Vagina (tissue), 2 donors: ENCODE results near the gene SCARF2. TPM values are rescaled to one million over a fixed set of nuclear protein-coding genes. Genes with fewer than 3 reads are reported as not detected.
"Not testable (repeated sequence)": the region's sequence is repeated elsewhere in the genome, so short reads cannot be mapped to it uniquely, and the experiment has no call there.

Source experiments
- DNase-seq, 2 donors: peaks; one replicate each; pipeline ENCODE4 v3.0.0-alpha.2; 2017; ENCODE audit errors: extremely low spot score in 2 of 2
- H3K27ac ChIP-seq: fragments of 200-600 bp; sonication (generic); one replicate; pipeline ENCODE4 v1.5.1; 2019
- H3K27me3 ChIP-seq: fragments of 200-600 bp; sonication (generic); one replicate; pipeline ENCODE4 v1.5.1; 2019
- H3K36me3 ChIP-seq, 2 donors: fragments of 200-600 bp; sonication (generic); one replicate each; pipeline ENCODE4 v1.5.1; 2017 to 2019
- H3K4me1 ChIP-seq: fragments of 200-600 bp; sonication (generic); one replicate; pipeline ENCODE4 v1.5.1; 2019
- H3K4me3 ChIP-seq, 2 donors: fragments of 200-600 bp; sonication (generic); 1 replicate in 1 of 2; 2 replicates in 1 of 2; pipeline ENCODE4 v1.5.1; 2016 to 2019
- H3K9me3 ChIP-seq: fragments of 200-600 bp; sonication (generic); one replicate; pipeline ENCODE4 v1.5.1; 2019
- POLR2A ChIP-seq, 2 donors: fragments of 450-650 bp; IDR thresholded peaks; one replicate each; pipeline ENCODE4 v1.6.1; 2017; ENCODE audit warnings: antibody characterized with exemption in 2 of 2, mild to moderate bottlenecking in 2 of 2, moderate library complexity in 2 of 2
- POLR2AphosphoS5 ChIP-seq, 2 donors: sonication (generic); formaldehyde crosslinking; IDR thresholded peaks; one replicate each; pipeline ENCODE4 v1.9.0; 2017; ENCODE audit warnings: antibody characterized with exemption in 2 of 2, mild to moderate bottlenecking in 2 of 2, low read depth in 1 of 2; ENCODE audit not compliant: insufficient read depth in 1 of 2
- intact Hi-C: fragments of 100-400 bp; cut with DNase I; formaldehyde crosslinking; loops from one replicate; pipeline ENCODE4 v1.15.1; 2023
- total RNA-seq: library from RNA; depleted of rRNA; stranded (reverse); fragments of >200 nt; gene quantifications from one replicate; pipeline ENCODE4 v1.2.3, GENCODE V29; 2016
- TF ChIP-seq, protein P1 (sequence below), 3 experiments: fragments of 450-650 bp in 2 of 3; fragments of 200-600 bp in 1 of 3; sonication (generic) in 1 of 3; IDR thresholded peaks; one replicate each; pipeline ENCODE4 v1.5.1; 2017 to 2019; ENCODE audit warnings: antibody characterized with exemption in 3 of 3, mild to moderate bottlenecking in 2 of 3, moderate library complexity in 2 of 3

The SCARF2 gene
- total RNA-seq, 1 donor from 2014 or later: 32.2 TPM

DNA sequence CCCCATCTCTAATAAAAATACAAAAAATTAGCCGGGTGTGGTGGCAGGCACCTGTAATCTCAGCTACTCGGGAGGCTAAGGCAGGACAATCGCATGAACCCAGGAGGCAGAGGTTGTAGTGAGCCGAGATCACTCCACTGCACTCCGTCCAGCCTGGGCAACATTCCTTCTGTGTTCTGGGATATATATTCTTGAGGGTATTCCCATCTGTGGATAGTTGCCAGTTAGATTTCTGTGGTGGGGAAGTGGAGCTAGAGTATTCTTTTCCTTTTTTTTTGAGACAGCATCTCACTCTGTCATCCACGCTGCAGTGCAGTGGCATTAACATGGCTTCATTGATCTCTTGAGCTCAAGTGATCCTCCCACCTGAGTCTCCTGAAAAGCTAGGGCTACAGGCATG is 52.8 kb downstream of the SCARF2 start:
- intact Hi-C loops: no loop called here
- Histone ChIP-seq H3K9me3 (no peaks in the 10 kb centered on the region), H3K27ac (no peak overlapping the region), H3K4me1 (no peaks in the 10 kb centered on the region), H3K36me3 (no peaks in the 10 kb centered on the region), H3K27me3 (no peaks in the 10 kb centered on the region), H3K4me3 (no peak overlapping the region)
- DNase-seq: no peak
- TF ChIP-seq POLR2A (IDR thresholded peaks at IDR 0.05): no peak
- no peak for TF ChIP-seq POLR2AphosphoS5 (IDR thresholded peaks at IDR 0.05; ENCODE audit: insufficient read depth in 1 of 2, low read depth in 1 of 2)

DNA sequence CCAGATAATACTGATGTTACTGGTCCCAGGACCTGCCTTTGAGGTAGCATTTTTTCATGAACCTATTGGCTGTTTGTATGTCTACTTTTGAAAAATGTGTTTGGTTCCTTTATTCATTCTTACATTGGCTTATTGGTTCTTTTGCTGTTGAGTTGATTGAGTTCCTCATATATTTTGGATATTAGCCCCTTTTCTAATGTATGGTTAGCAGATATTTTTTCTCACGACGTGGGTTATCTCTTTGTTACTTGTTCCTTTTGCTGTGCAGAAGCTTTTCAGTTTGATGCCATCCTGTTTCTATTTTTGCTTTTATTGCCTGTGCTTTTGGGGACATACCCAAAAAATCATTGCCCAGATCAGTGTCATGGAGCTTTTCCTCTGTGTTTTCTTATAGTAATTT is 53.5 kb downstream of the SCARF2 start:
- H3K4me1 ChIP-seq: no peaks in the 10 kb centered on the region
- H3K27me3 ChIP-seq: no peaks in the 10 kb centered on the region
- no peak for DNase-seq
- no peaks in the 10 kb centered on the region for H3K36me3 ChIP-seq
- intact Hi-C loops: no loop called here
- no peaks in the 10 kb centered on the region for H3K9me3 ChIP-seq
- H3K27ac ChIP-seq: no peak overlapping the region
- no peak overlapping the region for H3K4me3 ChIP-seq
- TF ChIP-seq POLR2AphosphoS5 (IDR thresholded peaks at IDR 0.05; ENCODE audit: insufficient read depth in 1 of 2, low read depth in 1 of 2) (no peak), POLR2A (IDR thresholded peaks at IDR 0.05) (no peak)
- TF ChIP-seq, protein P1, sequence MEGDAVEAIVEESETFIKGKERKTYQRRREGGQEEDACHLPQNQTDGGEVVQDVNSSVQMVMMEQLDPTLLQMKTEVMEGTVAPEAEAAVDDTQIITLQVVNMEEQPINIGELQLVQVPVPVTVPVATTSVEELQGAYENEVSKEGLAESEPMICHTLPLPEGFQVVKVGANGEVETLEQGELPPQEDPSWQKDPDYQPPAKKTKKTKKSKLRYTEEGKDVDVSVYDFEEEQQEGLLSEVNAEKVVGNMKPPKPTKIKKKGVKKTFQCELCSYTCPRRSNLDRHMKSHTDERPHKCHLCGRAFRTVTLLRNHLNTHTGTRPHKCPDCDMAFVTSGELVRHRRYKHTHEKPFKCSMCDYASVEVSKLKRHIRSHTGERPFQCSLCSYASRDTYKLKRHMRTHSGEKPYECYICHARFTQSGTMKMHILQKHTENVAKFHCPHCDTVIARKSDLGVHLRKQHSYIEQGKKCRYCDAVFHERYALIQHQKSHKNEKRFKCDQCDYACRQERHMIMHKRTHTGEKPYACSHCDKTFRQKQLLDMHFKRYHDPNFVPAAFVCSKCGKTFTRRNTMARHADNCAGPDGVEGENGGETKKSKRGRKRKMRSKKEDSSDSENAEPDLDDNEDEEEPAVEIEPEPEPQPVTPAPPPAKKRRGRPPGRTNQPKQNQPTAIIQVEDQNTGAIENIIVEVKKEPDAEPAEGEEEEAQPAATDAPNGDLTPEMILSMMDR (IDR thresholded peaks at IDR 0.05): no peak

DNA sequence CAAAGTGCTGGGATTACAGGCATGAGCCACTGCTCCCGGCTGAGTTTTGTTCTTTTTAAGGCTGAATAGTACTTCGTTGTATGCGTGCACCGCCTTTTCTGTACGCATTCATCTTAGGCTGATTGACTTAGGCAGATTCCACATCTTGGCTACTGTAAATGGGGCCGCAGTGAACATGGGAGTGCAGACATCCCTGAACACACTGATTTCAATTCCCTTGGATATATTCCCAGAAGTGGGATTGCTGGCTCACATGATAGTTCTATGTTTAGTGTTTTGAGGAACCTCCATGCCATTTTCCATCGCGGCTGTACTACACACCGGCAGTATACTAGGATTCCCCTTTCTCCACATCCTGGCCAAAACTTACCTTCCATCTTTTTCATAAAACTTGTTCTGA is 54.1 kb downstream of the SCARF2 start:
- intact Hi-C loops: no loop called here
- no peak for DNase-seq
- no peaks in the 10 kb centered on the region for H3K27me3 ChIP-seq

DNA sequence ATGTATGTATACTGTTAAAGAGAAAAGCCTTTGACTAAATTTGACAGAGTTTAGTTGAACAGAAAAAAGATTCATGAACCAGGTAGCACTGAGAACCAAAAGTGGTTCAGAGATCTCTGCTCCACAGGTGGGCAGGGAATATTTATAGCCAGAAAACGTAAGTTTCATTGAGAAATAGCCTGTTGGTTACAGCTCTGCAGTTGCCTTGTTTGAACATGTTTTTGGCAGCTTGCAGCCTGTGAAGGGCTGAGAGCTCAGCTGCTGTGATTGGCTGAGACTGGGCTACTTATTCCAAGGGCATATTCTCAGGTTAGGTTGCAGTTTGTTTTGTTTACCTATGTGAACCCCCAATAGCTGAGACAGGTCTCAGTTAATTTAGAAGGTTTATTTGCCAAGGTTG is 57.1 kb downstream of the SCARF2 start:
- H3K4me1 ChIP-seq: no peaks in the 10 kb centered on the region
- TF ChIP-seq, protein P1 (IDR thresholded peaks at IDR 0.05): no peak
- TF ChIP-seq POLR2A (IDR thresholded peaks at IDR 0.05) (no peak), POLR2AphosphoS5 (IDR thresholded peaks at IDR 0.05; ENCODE audit: insufficient read depth in 1 of 2, low read depth in 1 of 2) (no peak)
- no peak overlapping the region for H3K27ac ChIP-seq
- intact Hi-C loops: no loop called here
- H3K27me3 ChIP-seq: no peaks in the 10 kb centered on the region
- H3K36me3 ChIP-seq: no peaks in the 10 kb centered on the region
- no peaks in the 10 kb centered on the region for H3K9me3 ChIP-seq
- DNase-seq: no peak
- H3K4me3 ChIP-seq: no peak overlapping the region

More for the DNA sequence above, 54.1 kb downstream of the SCARF2 start:
- Histone ChIP-seq H3K27ac (no peak overlapping the region), H3K36me3 (no peaks in the 10 kb centered on the region), H3K9me3 (no peaks in the 10 kb centered on the region), H3K4me1 (no peaks in the 10 kb centered on the region), H3K4me3 (no peak overlapping the region)
- no peak for TF ChIP-seq POLR2A (IDR thresholded peaks at IDR 0.05)
- TF ChIP-seq, protein P1 (IDR thresholded peaks at IDR 0.05): no peak
- TF ChIP-seq POLR2AphosphoS5 (IDR thresholded peaks at IDR 0.05; ENCODE audit: insufficient read depth in 1 of 2, low read depth in 1 of 2): no peak

DNA sequence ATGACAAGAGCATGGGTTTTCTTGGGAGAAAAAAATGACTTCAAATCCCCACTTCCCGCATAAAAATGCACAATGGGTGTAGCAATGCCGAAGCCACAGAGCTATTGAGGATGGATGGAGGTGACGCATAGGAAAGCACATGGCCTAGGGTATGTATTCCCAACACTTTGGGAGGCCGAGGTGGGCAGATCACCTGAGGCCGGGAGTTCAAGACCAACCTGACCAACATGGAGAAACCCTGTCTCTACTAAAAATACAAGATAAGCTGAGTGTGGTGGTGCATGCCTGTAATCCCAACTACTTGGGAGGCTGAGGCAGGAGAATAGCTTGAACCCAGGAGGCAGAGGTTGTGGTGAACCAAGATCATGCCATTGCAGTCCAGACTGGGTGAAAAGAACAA is 58.9 kb downstream of the SCARF2 start:
- H3K9me3 ChIP-seq, H3K36me3 ChIP-seq, H3K27ac ChIP-seq, H3K4me3 ChIP-seq, DNase-seq, intact Hi-C loops, H3K27me3 ChIP-seq, H3K4me1 ChIP-seq: not testable (repeated sequence)

DNA sequence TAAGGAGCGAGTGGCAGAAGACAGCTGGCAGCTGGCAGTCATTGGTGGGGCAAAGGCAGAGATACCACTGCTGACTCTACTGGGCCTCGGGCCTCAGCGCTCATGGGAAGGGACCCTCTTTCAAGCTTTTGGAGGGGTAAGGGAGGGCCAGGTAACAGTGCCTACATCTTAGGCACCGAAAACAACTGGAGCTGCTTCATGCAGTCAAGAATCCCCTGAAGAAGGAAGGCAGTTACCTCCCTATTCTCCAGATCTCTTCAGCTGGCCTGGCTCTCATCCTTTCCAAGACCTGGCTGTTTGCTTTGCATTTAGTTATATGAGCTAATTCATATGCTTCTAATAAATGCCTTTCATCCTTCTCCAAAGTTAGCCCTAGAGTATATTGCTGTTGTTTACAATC is 59.5 kb downstream of the SCARF2 start:
- Histone ChIP-seq H3K9me3 (no peaks in the 10 kb centered on the region), H3K4me1 (no peaks in the 10 kb centered on the region)
- intact Hi-C loops: no loop called here

DNA sequence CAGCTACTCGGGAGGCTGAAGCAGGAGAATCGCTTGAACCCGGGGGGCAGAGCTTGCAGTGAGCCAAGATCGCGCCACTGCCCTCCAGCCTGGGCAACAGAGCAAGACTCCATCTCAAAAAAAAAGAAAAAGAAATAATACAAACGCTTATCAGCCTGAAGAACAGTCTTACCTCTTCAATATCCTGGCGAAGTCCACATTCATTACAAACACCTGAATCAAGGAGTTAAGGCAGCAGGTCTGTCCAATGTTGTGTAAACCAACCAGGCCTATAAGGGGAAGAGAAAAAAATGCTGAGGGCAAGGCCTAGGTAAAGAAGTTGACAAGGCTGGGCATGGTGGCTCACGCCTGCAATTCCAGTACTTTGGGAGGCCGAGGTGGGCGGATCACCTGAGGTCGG is 60.6 kb downstream of the SCARF2 start:
- H3K4me1 ChIP-seq, H3K36me3 ChIP-seq, H3K9me3 ChIP-seq, H3K27me3 ChIP-seq, H3K27ac ChIP-seq, DNase-seq, intact Hi-C loops, H3K4me3 ChIP-seq: not testable (repeated sequence)

More for the DNA sequence above, 59.5 kb downstream of the SCARF2 start:
- TF ChIP-seq POLR2A (IDR thresholded peaks at IDR 0.05) (no peak), POLR2AphosphoS5 (IDR thresholded peaks at IDR 0.05; ENCODE audit: insufficient read depth in 1 of 2, low read depth in 1 of 2) (no peak)
- TF ChIP-seq, protein P1 (IDR thresholded peaks at IDR 0.05): no peak
- no peak overlapping the region for H3K4me3 ChIP-seq
- no peaks in the 10 kb centered on the region for H3K36me3 ChIP-seq
- no peak overlapping the region for H3K27ac ChIP-seq
- H3K27me3 ChIP-seq: no peaks in the 10 kb centered on the region
- DNase-seq: no peak

DNA sequence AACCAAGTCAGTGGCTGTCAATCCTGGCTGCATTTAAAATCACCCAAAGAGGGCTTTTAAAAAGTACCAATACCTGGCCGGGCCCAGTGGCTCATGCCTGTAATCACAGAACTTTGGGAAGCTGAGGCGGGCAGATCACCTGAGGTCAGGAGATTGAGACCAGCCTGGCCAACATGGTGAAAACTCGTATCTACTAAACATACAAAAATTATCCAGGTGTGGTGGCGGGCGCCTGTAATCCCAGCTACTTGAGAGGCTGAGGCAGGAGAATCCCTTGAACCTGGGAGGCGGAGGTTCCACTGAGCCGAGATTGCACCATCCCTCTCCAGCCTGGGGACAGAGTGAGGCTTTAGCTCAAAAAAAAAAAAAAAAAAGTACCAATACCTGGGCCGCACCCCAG is 61.3 kb downstream of the SCARF2 start:
- H3K4me3 ChIP-seq, H3K4me1 ChIP-seq, H3K9me3 ChIP-seq, DNase-seq, H3K27me3 ChIP-seq, intact Hi-C loops, H3K27ac ChIP-seq, H3K36me3 ChIP-seq: not testable (repeated sequence)
